Activated CD8-positive, alpha-beta memory T cell treated with anti-CD3 and anti-CD28 coated beads for 24 hours (primary cell): ENCODE data around the gene RICTOR.

ENCODE experiments used
- DNase-seq: peaks from one replicate; pipeline ENCODE4 v3.0.0-alpha.2; 2020

The RICTOR gene

DNA sequence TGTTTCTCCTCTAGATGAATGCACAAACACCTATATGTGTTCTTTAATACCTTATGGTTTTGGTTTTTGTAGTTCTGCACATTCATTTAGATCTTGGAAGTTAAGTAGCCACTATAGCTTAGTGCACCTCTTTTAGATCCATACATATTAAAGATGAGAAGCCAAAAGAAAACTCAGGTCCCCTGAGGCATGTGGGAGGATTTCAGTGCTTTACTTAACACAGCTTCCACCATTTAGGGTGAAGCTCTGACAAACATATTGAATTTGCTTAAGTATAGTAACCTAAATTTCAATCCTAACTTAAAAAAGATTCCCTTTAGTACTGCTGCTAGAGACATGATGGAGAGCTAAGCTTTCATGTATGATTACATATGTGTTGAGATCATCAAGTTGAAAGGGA is 25.6 kb upstream of the RICTOR start:
- no peak for DNase-seq

GRCh38 chr5:39093352-39093751 is 19.2 kb upstream of the RICTOR start:
- DNase-seq = no peak

GRCh38 chr5:39092581-39093351 is 18.6 kb upstream of the RICTOR start:
- DNase-seq = no peak

- DNase-seq = no peak
Observed at GRCh38 chr5:39091940-39092580, 17.9 kb upstream of the RICTOR start.

DNA sequence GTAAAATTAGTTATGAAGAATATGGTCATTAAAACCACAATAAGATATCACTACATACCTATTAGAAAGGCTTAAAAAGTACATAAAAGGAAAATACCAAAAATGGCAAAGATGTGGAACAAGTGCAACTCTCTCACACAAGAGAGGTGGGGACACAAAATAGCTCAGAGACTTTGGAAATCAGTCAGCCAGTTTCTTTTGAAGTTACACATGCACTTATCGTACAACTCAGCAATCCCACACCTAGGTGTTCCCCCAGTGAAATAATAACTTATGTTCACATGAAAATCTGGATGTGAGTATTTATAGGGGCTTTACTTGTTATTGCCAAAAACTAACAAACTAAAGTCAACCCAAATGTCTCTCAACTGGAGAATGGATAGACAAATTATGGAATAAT is 9.8 kb upstream of the RICTOR start:
- no peak for DNase-seq

DNA sequence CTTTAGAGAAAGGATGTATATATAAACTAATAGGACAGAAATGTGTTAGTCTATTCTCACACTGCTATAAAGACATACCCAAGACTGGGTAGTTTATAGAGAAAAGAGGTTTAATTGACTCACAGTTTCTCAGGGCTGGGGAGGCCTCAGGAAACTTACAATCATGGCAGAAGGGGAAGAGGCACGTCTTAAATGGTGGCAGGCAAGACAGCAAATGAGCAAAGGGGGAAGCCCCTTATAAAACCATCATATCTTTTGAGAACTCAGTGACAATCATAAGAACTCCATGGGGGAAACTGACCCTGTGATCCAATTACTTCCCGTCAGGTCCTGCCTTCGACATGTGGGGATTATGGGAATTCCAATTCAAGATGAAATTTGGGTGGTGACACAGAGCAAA is 8.8 kb upstream of the RICTOR start:
- no peak for DNase-seq

DNA sequence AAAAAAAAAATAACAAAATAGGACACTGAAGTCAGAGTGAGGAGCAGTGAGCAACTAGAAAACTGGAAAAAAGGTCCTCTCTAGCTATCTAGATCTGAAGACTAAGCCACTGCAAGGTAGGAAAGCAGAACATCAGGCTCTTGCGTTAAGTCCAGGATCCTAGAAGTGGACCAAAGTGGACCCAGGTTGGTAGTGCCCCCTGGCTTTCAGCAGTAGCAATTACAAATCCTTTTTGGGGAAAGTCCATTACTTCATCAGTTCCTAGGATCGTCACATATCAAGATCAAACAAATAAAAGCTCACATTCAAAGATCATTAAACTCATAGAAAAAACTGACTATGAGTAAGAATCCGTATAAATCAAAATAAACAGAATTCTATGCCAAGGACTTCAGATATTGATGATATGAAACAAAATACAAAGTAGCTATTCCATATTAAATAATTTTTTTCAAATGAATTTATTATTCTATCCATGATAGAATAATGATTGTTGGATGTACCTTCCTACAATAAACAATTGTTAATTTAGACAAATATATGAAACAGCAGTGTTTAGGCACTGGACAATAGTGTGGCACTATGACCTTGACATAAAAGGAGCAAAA is 6.5 kb upstream of the RICTOR start:
- no peak for DNase-seq

DNA sequence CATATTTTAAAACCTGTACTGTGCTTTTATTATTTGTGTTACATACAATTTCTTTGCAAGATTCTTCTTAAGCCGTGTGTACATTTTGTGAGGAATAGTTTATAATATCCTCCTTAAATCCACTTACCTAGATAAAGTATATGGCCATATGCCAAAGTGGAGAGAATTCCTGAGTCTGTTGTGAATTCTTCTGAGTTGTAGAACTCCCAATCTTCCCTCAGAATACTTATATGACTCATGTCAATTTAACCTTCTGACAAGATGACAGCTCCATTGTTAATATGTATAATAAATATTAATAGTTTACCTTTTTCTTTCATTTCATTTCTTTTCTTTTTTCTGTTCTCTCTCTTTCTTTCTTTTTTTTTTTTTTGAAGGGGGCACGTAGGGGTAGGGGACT is 6.0 kb upstream of the RICTOR start:
- DNase-seq = no peak

- no peak for DNase-seq
Observed at GRCh38 chr5:39079147-39079546, 4.9 kb upstream of the RICTOR start.

DNA sequence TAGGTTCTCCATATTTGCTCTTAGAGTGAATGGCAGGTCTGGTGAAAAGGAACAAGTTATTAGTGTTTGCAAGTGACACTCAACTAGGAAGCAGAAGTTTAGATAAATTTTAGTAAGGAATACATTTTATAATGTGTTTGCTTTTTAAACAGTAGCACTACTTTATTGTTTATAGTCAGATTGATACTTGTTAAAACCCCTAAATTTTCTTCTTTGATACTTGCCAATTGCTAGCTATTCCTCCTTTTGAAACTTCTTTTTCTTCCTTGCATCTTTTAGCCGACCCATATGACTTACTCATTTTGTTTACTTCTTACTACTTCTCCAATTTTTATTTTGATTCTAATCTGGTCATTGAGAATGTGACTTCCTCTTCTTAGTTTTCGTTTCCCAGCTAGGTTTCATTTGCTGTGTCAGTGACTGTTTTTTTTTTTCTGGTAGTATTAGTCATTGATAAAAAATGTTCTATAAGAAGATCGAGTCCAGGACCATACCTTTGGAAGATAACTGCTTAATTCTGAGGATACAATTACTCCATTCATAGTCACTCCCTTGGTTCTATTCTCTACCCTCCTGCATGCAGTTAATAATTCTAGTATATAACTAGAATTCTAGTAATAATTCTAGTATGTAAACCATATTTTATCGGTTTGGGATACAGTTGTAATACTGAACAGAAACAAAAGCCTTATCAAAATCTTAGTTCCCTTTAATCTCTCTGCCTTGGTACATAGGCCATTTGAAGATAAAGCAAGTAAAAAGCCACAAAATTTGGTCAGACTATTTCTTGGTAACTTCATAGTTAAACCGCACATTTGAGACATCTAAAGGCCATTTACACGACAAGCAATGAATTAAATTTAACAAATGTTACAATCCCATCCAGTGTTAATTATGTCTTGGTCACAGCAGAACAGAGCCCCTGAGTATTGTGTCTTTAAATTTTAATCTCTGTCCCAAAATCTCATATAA is 2.8 kb upstream of the RICTOR start:
- DNase-seq = no peak

DNA sequence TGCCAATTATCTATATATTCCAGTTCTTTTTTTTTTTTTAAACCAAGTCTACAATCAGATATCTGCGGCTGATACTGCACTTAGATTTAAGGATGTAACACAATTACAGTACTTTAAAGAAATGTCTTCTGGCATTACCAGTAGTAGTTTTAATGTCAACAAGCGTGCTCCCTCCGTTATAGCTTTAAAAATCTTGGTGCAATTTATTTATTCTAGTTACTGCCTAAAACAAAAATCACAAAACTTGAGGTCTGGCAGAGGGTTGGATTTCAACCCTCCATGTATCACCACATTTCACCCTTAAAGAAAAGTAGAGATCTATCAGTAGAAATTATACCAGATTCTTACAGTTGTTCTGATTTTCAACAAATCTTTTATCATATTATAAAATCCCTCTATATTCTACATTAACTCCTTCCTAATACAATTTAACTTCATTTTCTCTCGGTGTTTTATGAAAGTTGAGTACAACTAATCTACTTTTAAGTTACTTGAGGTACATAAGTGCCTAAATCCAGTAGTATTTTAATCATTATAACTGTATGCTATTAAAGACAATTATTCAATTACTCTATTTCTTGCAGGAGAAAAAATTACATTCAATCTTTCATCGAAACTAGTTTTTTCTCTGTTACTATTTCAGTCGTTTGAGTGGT is 2.0 kb upstream of the RICTOR start:
- DNase-seq = no peak

- DNase-seq = no peak
Observed at GRCh38 chr5:39073767-39074016, 507 bp downstream of the RICTOR start.

DNA sequence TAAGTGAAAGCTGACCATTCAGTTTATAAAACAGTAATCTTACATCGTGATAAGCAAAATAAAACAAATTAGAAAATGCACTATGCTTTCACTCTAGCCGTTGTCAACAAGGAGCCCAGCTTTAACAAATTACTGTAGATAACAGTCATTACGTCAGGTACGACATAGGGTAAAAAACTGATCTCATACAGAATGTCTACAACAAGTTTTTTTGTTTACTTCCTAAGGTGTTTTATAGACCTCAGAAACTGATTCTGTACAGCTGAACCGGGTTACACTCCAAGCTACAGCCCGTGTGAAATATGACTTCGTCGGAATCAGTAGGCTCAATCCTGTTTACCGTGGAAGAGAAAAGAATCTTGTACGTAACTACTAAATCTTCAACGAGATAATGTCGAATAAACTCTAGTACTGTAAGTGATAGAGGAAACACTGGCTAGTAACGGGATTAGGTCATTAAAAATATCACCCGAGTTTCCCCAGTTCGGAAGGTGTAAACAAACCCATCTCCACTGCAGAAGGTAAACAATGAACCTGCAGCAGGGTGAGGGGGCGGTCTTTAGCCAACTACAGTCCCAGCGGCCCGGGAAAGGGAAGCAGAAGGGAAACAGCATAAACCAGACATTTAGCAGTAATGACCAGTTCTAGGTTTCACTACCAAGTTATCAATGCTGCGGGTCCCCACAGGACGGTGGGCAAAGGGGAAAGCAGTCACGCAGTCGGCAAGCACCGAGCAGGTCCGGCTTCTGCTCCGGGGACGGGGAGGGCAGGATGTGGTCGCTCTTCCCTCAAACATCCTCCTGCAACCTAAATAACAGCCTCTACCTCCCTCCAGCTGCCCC is 1.1 kb downstream of the RICTOR start:
- DNase-seq = peak; percentile 82

- DNase-seq = no peak
Observed at GRCh38 chr5:39068099-39068498, 6.1 kb downstream of the RICTOR start.

- no peak for DNase-seq
Observed at GRCh38 chr5:39064450-39064849, 9.7 kb downstream of the RICTOR start.

GRCh38 chr5:39063037-39063436 is 11.2 kb downstream of the RICTOR start:
- no peak for DNase-seq

GRCh38 chr5:39062530-39062929 is 11.7 kb downstream of the RICTOR start:
- DNase-seq = no peak

DNA sequence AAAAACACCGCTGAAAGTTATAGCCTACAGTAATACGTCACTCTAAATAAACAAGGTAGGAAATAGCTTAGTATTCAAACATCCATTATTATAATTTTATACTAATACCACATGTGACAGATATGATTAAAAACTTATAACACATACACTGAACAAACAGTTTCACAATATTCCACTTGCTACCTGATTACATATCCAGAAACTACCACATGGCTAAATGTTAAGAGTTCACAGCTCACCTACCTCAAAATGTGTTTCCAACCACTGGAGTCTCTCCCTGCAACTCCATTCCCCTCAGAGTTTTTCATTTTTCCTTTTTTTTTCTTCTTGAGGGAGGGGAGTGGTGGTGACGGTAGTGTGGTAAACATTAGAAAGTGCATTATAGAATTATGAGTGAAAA is 12.1 kb downstream of the RICTOR start:
- DNase-seq = no peak

GRCh38 chr5:39059064-39059463 is 15.1 kb downstream of the RICTOR start:
- no peak for DNase-seq

- DNase-seq = no peak
Observed at GRCh38 chr5:39058178-39058921, 15.8 kb downstream of the RICTOR start.

- DNase-seq = no peak
Observed at GRCh38 chr5:39057734-39058133, 16.5 kb downstream of the RICTOR start.
